Measurements from ENCODE around the gene FAM221B. TPM values are rescaled to one million over a fixed set of nuclear protein-coding genes. Genes with fewer than 3 reads are reported as not detected.

The FAM221B gene
- total and polyA plus RNA-seq, 2 of the 4 experiments (the other 2 are of a cell fraction) = not detected

GRCh38 chr9:35801328-35802128 lies 27.0 kb downstream of the FAM221B start:
- Histone ChIP-seq H3K4ac (ENCODE audit: low read depth, low read length) (no peak overlapping the region), H2BK120ac (ENCODE audit: low read depth, low read length) (no peak overlapping the region), H3K27ac (ENCODE audit: insufficient read depth, low read length) (no peak overlapping the region), H3K18ac (ENCODE audit: low read depth, low read length) (no peak overlapping the region), H3K79me1 (ENCODE audit: low read depth in 1 of 2, low read length in 2 of 2) (peaks cover 0 to 19% of the 10 kb centered on the region in 2 experiments; a peak in 2 of 4 replicates), H2AFZ (replicated peaks; ENCODE audit: low read length, poor library complexity) (no peak overlapping the region), H3K56ac (ENCODE audit: extremely low read depth, insufficient read depth, low read length) (no peak overlapping the region), H3K23ac (ENCODE audit: low read depth, low read length) (no peak overlapping the region), H4K91ac (ENCODE audit: insufficient read depth, low read depth, low read length) (no peak overlapping the region), H3K9me1 (ENCODE audit: insufficient read depth, low read length) (peaks cover 20% of the 10 kb centered on the region), H3K4me1 (ENCODE audit: control insufficient read depth, insufficient read depth, low read length) (no peaks in the 10 kb centered on the region; the same call in 1 of the 2 replicates), H2BK5ac (ENCODE audit: low read depth, low read length, poor library complexity, severe bottlenecking) (no peak overlapping the region), H3K14ac (replicated peaks; ENCODE audit: low read depth, low read length) (no peak overlapping the region), H3K9me3 (ENCODE audit: control insufficient read depth, insufficient read depth, low read length) (no peaks in the 10 kb centered on the region), H3K36me3 (ENCODE audit: control insufficient read depth, insufficient read depth, low read length) (peaks cover 35% of the 10 kb centered on the region), H2BK20ac (ENCODE audit: low read depth, low read length) (no peak overlapping the region), H3K9ac (ENCODE audit: low read depth, low read length) (no peak overlapping the region), H2AK9ac (replicated peaks; ENCODE audit: low read depth, low read length, poor library complexity) (no peak overlapping the region), H3K4me3 (ENCODE audit: insufficient read depth, low read depth, low read length) (no peak overlapping the region), H3K4me2 (ENCODE audit: low read depth, low read length) (no peak overlapping the region), H4K20me1 (ENCODE audit: insufficient read depth, low read length) (no peaks in the 10 kb centered on the region), H4K5ac (ENCODE audit: low read depth, low read length) (no peak overlapping the region), H2BK15ac (ENCODE audit: low read depth, low read length) (no peak overlapping the region), H2AK5ac (ENCODE audit: low read depth, low read length) (no peak overlapping the region), H4K8ac (ENCODE audit: low read depth in 2 of 2, low read length in 2 of 2) (no peak overlapping the region), H3K27me3 (ENCODE audit: control insufficient read depth, insufficient read depth, low read length) (no peaks in the 10 kb centered on the region)
- in situ Hi-C loops (cut with MboI; ENCODE audit: low sequenced_read_pairs) = no loop called here
- WGBS, 2 experiments (ENCODE audit: extremely low coverage in 2 of 2, insufficient read length in 1 of 2) = 89% methylated on average over 9 of the region's 13 CpGs; no CpG with 5 or more reads in 1 of the 2 experiments
- BruUV-seq (replicated peaks) = no TSS peak
- dilution Hi-C loops (cut with HindIII; ENCODE audit: low sequenced_read_pairs, unreplicated experiment) = no loop called here
- ChIA-PET POLR2A (ENCODE audit: unreplicated experiment) (interaction anchor here (0.9 kb wide), 1 partner anchor 10 kb away, joined by 3 read pairs; no protein-coding TSS in a partner anchor), CTCF (no interaction called here)
- DNase-seq (no peak), ATAC-seq (ENCODE audit: low read depth) (no peak)
- intact Hi-C loops (cut with micrococcal nuclease) = no loop called here
- TF ChIP-seq FOS (IDR thresholded peaks at IDR 0.05; ENCODE audit: low read depth, low read length) (no peak), RCOR1 (IDR thresholded peaks at IDR 0.05; ENCODE audit: insufficient replicate concordance, low read length) (no peak), RAD21 (IDR thresholded peaks at IDR 0.05; ENCODE audit: low read length) (no peak), CEBPB (IDR thresholded peaks at IDR 0.05; ENCODE audit: low read depth, low read length) (no peak), SMC3 (IDR thresholded peaks at IDR 0.05; ENCODE audit: low read depth, low read length) (no peak), USF2 (IDR thresholded peaks at IDR 0.05; ENCODE audit: low read depth, low read length) (no peak), RFX5 (IDR thresholded peaks at IDR 0.05; ENCODE audit: low read depth, low read length) (no peak), MAZ (IDR thresholded peaks at IDR 0.05; ENCODE audit: borderline replicate concordance, low read depth, low read length) (no peak), BHLHE40 (IDR thresholded peaks at IDR 0.05; ENCODE audit: low read depth, low read length) (no peak), MAFK (IDR thresholded peaks at IDR 0.05; ENCODE audit: low read depth, low read length) (no peak), CHD1 (IDR thresholded peaks at IDR 0.05; ENCODE audit: low read depth, low read length) (no peak), POLR2A (IDR thresholded peaks at IDR 0.05; ENCODE audit: low read depth, low read length) (no peak), NFE2L2 (IDR thresholded peaks at IDR 0.05; ENCODE audit: low read depth, low read length) (no peak)
- TF ChIP-seq, protein P1, sequence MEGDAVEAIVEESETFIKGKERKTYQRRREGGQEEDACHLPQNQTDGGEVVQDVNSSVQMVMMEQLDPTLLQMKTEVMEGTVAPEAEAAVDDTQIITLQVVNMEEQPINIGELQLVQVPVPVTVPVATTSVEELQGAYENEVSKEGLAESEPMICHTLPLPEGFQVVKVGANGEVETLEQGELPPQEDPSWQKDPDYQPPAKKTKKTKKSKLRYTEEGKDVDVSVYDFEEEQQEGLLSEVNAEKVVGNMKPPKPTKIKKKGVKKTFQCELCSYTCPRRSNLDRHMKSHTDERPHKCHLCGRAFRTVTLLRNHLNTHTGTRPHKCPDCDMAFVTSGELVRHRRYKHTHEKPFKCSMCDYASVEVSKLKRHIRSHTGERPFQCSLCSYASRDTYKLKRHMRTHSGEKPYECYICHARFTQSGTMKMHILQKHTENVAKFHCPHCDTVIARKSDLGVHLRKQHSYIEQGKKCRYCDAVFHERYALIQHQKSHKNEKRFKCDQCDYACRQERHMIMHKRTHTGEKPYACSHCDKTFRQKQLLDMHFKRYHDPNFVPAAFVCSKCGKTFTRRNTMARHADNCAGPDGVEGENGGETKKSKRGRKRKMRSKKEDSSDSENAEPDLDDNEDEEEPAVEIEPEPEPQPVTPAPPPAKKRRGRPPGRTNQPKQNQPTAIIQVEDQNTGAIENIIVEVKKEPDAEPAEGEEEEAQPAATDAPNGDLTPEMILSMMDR (conservative IDR thresholded peaks at IDR 0.05; ENCODE audit: low read depth, low read length) = no peak
- TF ChIP-seq, protein P2, sequence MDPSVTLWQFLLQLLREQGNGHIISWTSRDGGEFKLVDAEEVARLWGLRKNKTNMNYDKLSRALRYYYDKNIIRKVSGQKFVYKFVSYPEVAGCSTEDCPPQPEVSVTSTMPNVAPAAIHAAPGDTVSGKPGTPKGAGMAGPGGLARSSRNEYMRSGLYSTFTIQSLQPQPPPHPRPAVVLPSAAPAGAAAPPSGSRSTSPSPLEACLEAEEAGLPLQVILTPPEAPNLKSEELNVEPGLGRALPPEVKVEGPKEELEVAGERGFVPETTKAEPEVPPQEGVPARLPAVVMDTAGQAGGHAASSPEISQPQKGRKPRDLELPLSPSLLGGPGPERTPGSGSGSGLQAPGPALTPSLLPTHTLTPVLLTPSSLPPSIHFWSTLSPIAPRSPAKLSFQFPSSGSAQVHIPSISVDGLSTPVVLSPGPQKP (IDR thresholded peaks at IDR 0.05; ENCODE audit: borderline replicate concordance, low read depth, low read length) = no peak
